K562 (cell line): Measurements from ENCODE around the gene DKC1. TPM values are rescaled to one million over a fixed set of nuclear protein-coding genes. Genes with fewer than 3 reads are reported as not detected.

Experiments
- BHLHE40 ChIP-seq: IDR thresholded peaks from 2 replicates; pipeline ENCODE4 v1.6.1; 2011; ENCODE audit warnings: low read length, improper control_type of control experiment
- BRD9 ChIP-seq: fragments of 450-650 bp; IDR thresholded peaks from 2 replicates; pipeline ENCODE4 v1.6.1; 2018; ENCODE audit warnings: low read depth; ENCODE audit not compliant: partially characterized antibody
- BRF1 ChIP-seq: IDR thresholded peaks from 3 replicates; pipeline ENCODE4 v1.6.1; 2011; ENCODE audit warnings: borderline replicate concordance, mild to moderate bottlenecking; ENCODE audit not compliant: insufficient read length; ENCODE audit errors: extremely low read depth
- CCAR2 ChIP-seq: fragments of 200-400 bp; formaldehyde crosslinking; IDR thresholded peaks from 2 replicates; pipeline ENCODE4 v1.6.1; 2017; ENCODE audit warnings: mild to moderate bottlenecking, low read depth, low read length
- CHAMP1 ChIP-seq: fragments of 450-650 bp; IDR thresholded peaks from 2 replicates; pipeline ENCODE4 v1.6.1; 2016; ENCODE audit warnings: mild to moderate bottlenecking
- CSDE1 ChIP-seq, 2 experiments: fragments of 450-650 bp; IDR thresholded peaks; 2 replicates each; pipeline ENCODE4 v1.6.1; 2016; ENCODE audit warnings: mild to moderate bottlenecking in 1 of 2
- FOS ChIP-seq: IDR thresholded peaks from 3 replicates; pipeline ENCODE4 v1.6.1; 2011; ENCODE audit not compliant: insufficient read length; ENCODE audit errors: extremely low read depth
- GTF2B ChIP-seq: IDR thresholded peaks from 2 replicates; pipeline ENCODE4 v1.6.1; 2011; ENCODE audit not compliant: insufficient read length; ENCODE audit errors: extremely low read depth
- KDM1A ChIP-seq, 2 experiments: fragments of 450-650 bp; IDR thresholded peaks; 2 replicates each; pipeline ENCODE4 v1.6.1; 2016; ENCODE audit warnings: mild to moderate bottlenecking in 2 of 2
- LARP7 ChIP-seq: fragments of 450-650 bp; IDR thresholded peaks from 2 replicates; pipeline ENCODE4 v1.6.1; 2016
- MAFG ChIP-seq: fragments of 450-650 bp; conservative IDR thresholded peaks from 2 replicates; pipeline ENCODE4 v1.6.1; 2016; ENCODE audit warnings: missing genetic modification characterization, missing compliant biosample characterization
- MCM3 ChIP-seq: fragments of 450-650 bp; IDR thresholded peaks from 2 replicates; pipeline ENCODE4 v1.6.1; 2016
- MTA3 ChIP-seq: fragments of 450-650 bp; formaldehyde crosslinking; IDR thresholded peaks from 2 replicates; pipeline ENCODE4 v1.6.1; 2017; ENCODE audit warnings: mild to moderate bottlenecking, borderline replicate concordance
- NR2F6 ChIP-seq: fragments of 450-650 bp; formaldehyde crosslinking; IDR thresholded peaks from 2 replicates; pipeline ENCODE4 v1.4.0; 2020; ENCODE audit warnings: mild to moderate bottlenecking
- NR3C1 ChIP-seq: sonication (generic); formaldehyde crosslinking; IDR thresholded peaks from 2 replicates; pipeline ENCODE4 v1.8.1; 2022; ENCODE audit warnings: missing genetic modification reagents
- RFX1 ChIP-seq: fragments of 450-650 bp; IDR thresholded peaks from 2 replicates; pipeline ENCODE4 v1.6.1; 2016; ENCODE audit warnings: mild to moderate bottlenecking, moderate library complexity
- SMARCC2 ChIP-seq: fragments of 450-650 bp; IDR thresholded peaks from 2 replicates; pipeline ENCODE4 v1.6.1; 2017; ENCODE audit warnings: antibody characterized with exemption, moderate library complexity, mild to moderate bottlenecking, low read depth
- STAT5B ChIP-seq: fragments of 250-450 bp; sonication (Bioruptor Pico); IDR thresholded peaks from 2 replicates; pipeline ENCODE4 v1.8.0; 2021; ENCODE audit warnings: mild to moderate bottlenecking, inconsistent platforms
- TAF9B ChIP-seq: fragments of 450-650 bp; IDR thresholded peaks from 2 replicates; pipeline ENCODE4 v1.6.1; 2018; ENCODE audit warnings: mild to moderate bottlenecking; ENCODE audit not compliant: partially characterized antibody
- THAP7 ChIP-seq: fragments of 250-450 bp; sonication (Bioruptor Pico); IDR thresholded peaks from 2 replicates; pipeline ENCODE4 v1.5.0; 2021
- USF1 ChIP-seq: sonication (generic); formaldehyde crosslinking; IDR thresholded peaks from 2 replicates; pipeline ENCODE4 v1.9.0; 2022; ENCODE audit warnings: mild to moderate bottlenecking, missing genetic modification reagents
- ZBTB8A ChIP-seq: fragments of 450-650 bp; IDR thresholded peaks from 2 replicates; pipeline ENCODE4 v1.6.1; 2018; ENCODE audit warnings: mild to moderate bottlenecking, moderate library complexity; ENCODE audit not compliant: partially characterized antibody
- ZFP1 ChIP-seq: fragments of 450-650 bp; formaldehyde crosslinking; IDR thresholded peaks from 2 replicates; pipeline ENCODE4 v1.4.0; 2020; ENCODE audit warnings: mild to moderate bottlenecking, mixed read lengths
- ZNF263 ChIP-seq: sonication (generic); formaldehyde crosslinking; IDR thresholded peaks from 2 replicates; pipeline ENCODE4 v1.8.0; 2022; ENCODE audit warnings: mild to moderate bottlenecking, missing genetic modification reagents, borderline replicate concordance
- ZNF274 ChIP-seq: IDR thresholded peaks from 2 replicates; pipeline ENCODE4 v1.6.1; 2011; ENCODE audit warnings: low read depth, mild to moderate bottlenecking, low read length, moderate library complexity, borderline replicate concordance
- ZNF699 ChIP-seq: fragments of 250-450 bp; sonication (Bioruptor Pico); IDR thresholded peaks from 2 replicates; pipeline ENCODE4 v1.8.0; 2021; ENCODE audit warnings: mild to moderate bottlenecking, moderate library complexity; ENCODE audit not compliant: insufficient replicate concordance
- polyA plus RNA-seq, 8 experiments: library from polyadenylated mRNA; depleted of rRNA in 4 of 8; stranded (reverse) in 5 of 8; unstranded in 3 of 8; fragments of >200 nt; fragmentation: Nextera tagmentation in 2 of 8; fragmentation: Illumina TruSeq in 1 of 8; extraction: Ambion mirVana in 2 of 8; extraction: Trizol in 1 of 8; gene quantifications; 2 replicates each; pipeline versions ENCODE4 v1.2.1 to v1.2.3, GENCODE V29; 2011 to 2014; ENCODE audit warnings: inconsistent platforms in 1 of 8, missing spikeins in 1 of 8
- total RNA-seq, 7 experiments: library from RNA; depleted of rRNA in 6 of 7; stranded (reverse); fragments of >200 nt in 6 of 7; fragmentation: Illumina TruSeq in 2 of 7; extraction: Trizol in 2 of 7; gene quantifications; 2 replicates each; pipeline versions ENCODE4 v1.2.1 to v1.2.3, GENCODE V29; 2011 to 2021; ENCODE audit warnings: low replicate concordance in 1 of 7

DKC1 gene
- total and polyA plus RNA-seq, 9 of the 15 experiments (the other 6 are each of a cell fraction or from before 2014, with no cell fraction given): 205 to 313 (median 219) TPM

GRCh38 chrX:154750301-154751202 lies 12.1 kb upstream of the DKC1 start, which contains the start of gene GAB3 (continued):
- TF ChIP-seq USF1 (CRISPR knock-in tag) (no peak), NR3C1 (CRISPR knock-in tag) (no peak), FOS (no peak), ZBTB8A (no peak), BRF1 (no peak), KDM1A (IDR thresholded peaks at IDR 0.05) (no peak), LARP7 (no peak), CHAMP1 (no peak), CCAR2 (no peak), THAP7 (CRISPR knock-in tag) (no peak), SMARCC2 (no peak), ZFP1 (no peak), ZNF263 (no peak), GTF2B (no peak), MCM3 (no peak), MTA3 (no peak), RFX1 (no peak), BRD9 (peak; percentile 28), BHLHE40 (0 out of 2 replicates have a peak, but pooled peaks have one; percentile 5), MAFG (tag) (peak; percentile 93), NR2F6 (CRISPR knock-in tag) (no peak), ZNF699 (CRISPR knock-in tag) (no peak), CSDE1 (IDR thresholded peaks at IDR 0.05) (no peak), ZNF274 (no peak), TAF9B (no peak), STAT5B (CRISPR knock-in tag) (no peak)
